Kidney (tissue), 14 donors: ENCODE measurements around the gene PAX7. TPM values are rescaled to one million over a fixed set of nuclear protein-coding genes. Genes with fewer than 3 reads are reported as not detected.

ENCODE experiments used
- DNase-seq, 5 donors: peaks; one replicate each; pipeline ENCODE4 v3.0.0-alpha.2; 2013 to 2020
- FAIRE-seq: peaks from 2 replicates; lab custom pipeline; 2012; peaks lifted over from hg19 to GRCh38; lab: Jason Lieb, UNC
- H3K27ac ChIP-seq, 2 donors: one replicate each; pipeline ENCODE4 v1.7.0; 2013; ENCODE audit warnings: low read depth in 2 of 2, low read length in 2 of 2, inconsistent platforms in 1 of 2
- H3K27me3 ChIP-seq: one replicate; pipeline ENCODE4 v1.7.1; 2013; ENCODE audit warnings: low read length, inconsistent platforms; ENCODE audit not compliant: control insufficient read depth, insufficient read depth
- H3K36me3 ChIP-seq, 3 donors: one replicate each; pipeline versions ENCODE4 v1.7.0 to v1.7.1; 2013; ENCODE audit warnings: low read length in 3 of 3, control low read depth in 1 of 3, inconsistent platforms in 1 of 3; ENCODE audit not compliant: insufficient read depth in 3 of 3, control insufficient read depth in 2 of 3
- H3K4me1 ChIP-seq, 3 donors: one replicate each; pipeline versions ENCODE4 v1.7.0 to v1.7.1; 2013; ENCODE audit warnings: low read length in 3 of 3, inconsistent platforms in 1 of 3, low read depth in 1 of 3; ENCODE audit not compliant: control insufficient read depth in 2 of 3, insufficient read depth in 2 of 3
- H3K4me3 ChIP-seq, 3 donors: one replicate each; pipeline versions ENCODE4 v1.7.0 to v1.8.1; 2013; ENCODE audit warnings: low read length in 3 of 3, control low read depth in 1 of 3, inconsistent platforms in 1 of 3
- H3K9ac ChIP-seq, 3 donors: one replicate each; pipeline versions ENCODE4 v1.7.0 to v1.7.1; 2013; ENCODE audit warnings: low read length in 3 of 3, control low read depth in 1 of 3, inconsistent platforms in 1 of 3
- H3K9me3 ChIP-seq, 3 donors: one replicate each; pipeline versions ENCODE4 v1.7.0 to v1.7.1; 2013; ENCODE audit warnings: low read length in 3 of 3, control low read depth in 1 of 3, inconsistent platforms in 1 of 3; ENCODE audit not compliant: control insufficient read depth in 2 of 3, insufficient read depth in 1 of 3
- CTCF ChIP-seq: IDR thresholded peaks from 3 replicates; pipeline ENCODE4 v1.5.1; 2012; ENCODE audit warnings: mild to moderate bottlenecking, moderate library complexity, borderline replicate concordance; ENCODE audit not compliant: insufficient read depth; ENCODE audit errors: extremely low read depth
- intact Hi-C: fragments of 100-400 bp; cut with DNase I; formaldehyde crosslinking; loops from one replicate; pipeline ENCODE4 v1.11.1; 2022
- polyA plus RNA-seq: library from polyadenylated mRNA; stranded (reverse); fragments of 350-450 nt; fragmentation: Illumina TruSeq; extraction: RNeasy Lipid Tissue Mini Kit (QIAGEN cat#74804); gene quantifications from one replicate; pipeline ENCODE4 v1.2.3, GENCODE V29; 2014; ENCODE audit warnings: low read depth, low replicate concordance; ENCODE audit not compliant: insufficient read depth
- total RNA-seq: library from RNA; stranded (reverse); fragmentation: NEBNext Ultra II Directional; extraction: Animal tissue kit (Norgen Biotek cat#: 25700); gene quantifications from one replicate; pipeline ENCODE4 v1.2.1, GENCODE V29; 2021
- donor health status: control.
- donor health status: control.
- donor health status: control.
- donor health status: control.
- donor health status: control.
- donor health status: DM: yes; HTN: yes; CAD: no.
- donor health status: Normal renal cell carcinoma (clear cell type).

PAX7 gene
- total and polyA plus RNA-seq, 2 donors from 2014 or later, result not detected

GRCh38 chr1:18778437-18778836 lies 147.8 kb downstream of the PAX7 start:
- Histone ChIP-seq H3K27me3 (no peaks in the 10 kb centered on the region), H3K9ac (no peak overlapping the region), H3K36me3 (no peaks in the 10 kb centered on the region), H3K27ac (no peak overlapping the region), H3K9me3 (no peaks in the 10 kb centered on the region), H3K4me3 (no peak overlapping the region), H3K4me1 (no peaks in the 10 kb centered on the region)
- DNase-seq (no peak), FAIRE-seq (no peak)
- no peak for TF ChIP-seq CTCF
- intact Hi-C loops, result no loop called here

- intact Hi-C loops, result no loop called here
- no peak overlapping the region for H3K4me3 ChIP-seq
- no peaks in the 10 kb centered on the region for H3K4me1 ChIP-seq
- no peak for FAIRE-seq
- no peaks in the 10 kb centered on the region for H3K9me3 ChIP-seq
- H3K9ac ChIP-seq, result no peak overlapping the region
- DNase-seq, result no peak
- peaks cover 3% of the 10 kb centered on the region for H3K27me3 ChIP-seq
- H3K36me3 ChIP-seq, result no peaks in the 10 kb centered on the region
- no peak overlapping the region for H3K27ac ChIP-seq
- TF ChIP-seq CTCF, result no peak
Measured at GRCh38 chr1:18781031-18781430, 150.4 kb downstream of the PAX7 start.

GRCh38 chr1:18783705-18784481 lies 153.2 kb downstream of the PAX7 start:
- Histone ChIP-seq H3K9me3 (no peaks in the 10 kb centered on the region), H3K27ac (no peak overlapping the region), H3K9ac (no peak overlapping the region), H3K36me3 (no peaks in the 10 kb centered on the region), H3K4me3 (peak overlapping the region in 1 of 3 donors; percentile 21), H3K27me3 (peaks cover 3% of the 10 kb centered on the region), H3K4me1 (no peaks in the 10 kb centered on the region)
- DNase-seq (peak in 2 of 5 donors; percentile 29 to 32), FAIRE-seq (no peak)
- intact Hi-C loops, result no loop called here
- TF ChIP-seq CTCF, result no peak
